ENCODE results near the gene MERTK.

The MERTK gene

GRCh38 chr2:112045446-112046014, 147.1 kb downstream of the MERTK start:
- Mint-ChIP-seq H3K27ac (no peak overlapping the region), H3K27me3 (peaks cover 9 to 16% of the 10 kb centered on the region in 2 donors), H3K9me3 (no peaks in the 10 kb centered on the region), H3K4me3 (no peak overlapping the region), H3K4me1 (ENCODE audit: low read depth in 2 of 2) (peaks cover 0 to 3% of the 10 kb centered on the region in 2 donors), H3K36me3 (ENCODE audit: insufficient read depth) (no peaks in the 10 kb centered on the region)
- ATAC-seq (replicated peaks) (no peak), DNase-seq (no peak)

- H3K4me1 Mint-ChIP-seq (ENCODE audit: low read depth in 2 of 2), result peaks cover 0 to 3% of the 10 kb centered on the region in 2 donors
- H3K27me3 Mint-ChIP-seq, result peaks cover 9 to 16% of the 10 kb centered on the region in 2 donors
- no peaks in the 10 kb centered on the region for H3K9me3 Mint-ChIP-seq
- H3K36me3 Mint-ChIP-seq (ENCODE audit: insufficient read depth), result no peaks in the 10 kb centered on the region
- H3K4me3 Mint-ChIP-seq, result no peak overlapping the region
- no peak overlapping the region for H3K27ac Mint-ChIP-seq
- DNase-seq, result no peak
- ATAC-seq (replicated peaks), result no peak
Measured at GRCh38 chr2:112046231-112046630, 147.8 kb downstream of the MERTK start.

- ATAC-seq (replicated peaks) (no peak), DNase-seq (no peak)
- Mint-ChIP-seq H3K27me3 (peaks cover 9 to 16% of the 10 kb centered on the region in 2 donors), H3K4me1 (ENCODE audit: low read depth in 2 of 2) (peaks cover 0 to 3% of the 10 kb centered on the region in 2 donors), H3K27ac (no peak overlapping the region), H3K36me3 (ENCODE audit: insufficient read depth) (no peaks in the 10 kb centered on the region), H3K9me3 (no peaks in the 10 kb centered on the region), H3K4me3 (no peak overlapping the region)
Measured at GRCh38 chr2:112047537-112048235, 149.3 kb downstream of the MERTK start.

- H3K4me1 Mint-ChIP-seq (ENCODE audit: low read depth in 2 of 2), result peaks cover 0 to 3% of the 10 kb centered on the region in 2 donors
- DNase-seq, result no peak
- no peak overlapping the region for H3K27ac Mint-ChIP-seq
- H3K27me3 Mint-ChIP-seq, result peaks cover 9 to 16% of the 10 kb centered on the region in 2 donors
- H3K9me3 Mint-ChIP-seq, result no peaks in the 10 kb centered on the region
- H3K4me3 Mint-ChIP-seq, result no peak overlapping the region
- H3K36me3 Mint-ChIP-seq (ENCODE audit: insufficient read depth), result no peaks in the 10 kb centered on the region
- ATAC-seq (replicated peaks), result no peak
Measured at GRCh38 chr2:112048236-112048592, 149.8 kb downstream of the MERTK start.

- Mint-ChIP-seq H3K27me3 (peaks cover 9 to 16% of the 10 kb centered on the region in 2 donors), H3K4me3 (no peak overlapping the region), H3K9me3 (no peaks in the 10 kb centered on the region), H3K36me3 (ENCODE audit: insufficient read depth) (no peaks in the 10 kb centered on the region), H3K4me1 (ENCODE audit: low read depth in 2 of 2) (peaks cover 7 to 8% of the 10 kb centered on the region in 2 donors), H3K27ac (no peak overlapping the region)
- ATAC-seq (replicated peaks), result peak; percentile 81
- DNase-seq, result peak; percentile 15 to 28 (median 18)
Measured at GRCh38 chr2:112048887-112049286, 150.5 kb downstream of the MERTK start.

GRCh38 chr2:112050316-112050715, 151.9 kb downstream of the MERTK start:
- Mint-ChIP-seq H3K36me3 (ENCODE audit: insufficient read depth) (peaks cover 3% of the 10 kb centered on the region), H3K9me3 (no peaks in the 10 kb centered on the region)
- ATAC-seq (replicated peaks), result no peak

GRCh38 chr2:112053917-112054846, 155.8 kb downstream of the MERTK start:
- Mint-ChIP-seq H3K27ac (peak overlapping the region; percentile 89 to 93), H3K4me1 (ENCODE audit: low read depth in 2 of 2) (peaks cover 34 to 40% of the 10 kb centered on the region in 2 donors)

More at GRCh38 chr2:112050316-112050715, 151.9 kb downstream of the MERTK start:
- Mint-ChIP-seq H3K4me3 (no peak overlapping the region), H3K27ac (no peak overlapping the region), H3K27me3 (peaks cover 9 to 16% of the 10 kb centered on the region in 2 donors), H3K4me1 (ENCODE audit: low read depth in 2 of 2) (peaks cover 10 to 12% of the 10 kb centered on the region in 2 donors)
- no peak for DNase-seq

GRCh38 chr2:112054847-112055729, 156.7 kb downstream of the MERTK start, which contains the start of gene TMEM87B:
Gene TMEM87B (plus strand): TSS chr2:112055269. CDS start chr2:112055592, 323 bp downstream.
- H3K36me3 Mint-ChIP-seq (ENCODE audit: insufficient read depth), result peaks cover 7% of the 10 kb centered on the region
- peak within 1 kb of the TSS; percentile 86 to 90 for H3K4me3 Mint-ChIP-seq
- peak; percentile 66 for ATAC-seq (replicated peaks)
- no peaks in the 10 kb centered on the region for H3K27me3 Mint-ChIP-seq
- no peaks in the 10 kb centered on the region for H3K9me3 Mint-ChIP-seq
- peak; percentile 96 to 97 (median 97) for DNase-seq
- peaks cover 31 to 42% of the 10 kb centered on the region in 2 donors for H3K4me1 Mint-ChIP-seq (ENCODE audit: low read depth in 2 of 2)
- peak within 1 kb of the TSS; percentile 89 to 93 for H3K27ac Mint-ChIP-seq

More at GRCh38 chr2:112053917-112054846, 155.8 kb downstream of the MERTK start:
- DNase-seq (peak; percentile 97 to 98 (median 98)), ATAC-seq (replicated peaks) (peak; percentile 66)
- peaks cover 3% of the 10 kb centered on the region for H3K36me3 Mint-ChIP-seq (ENCODE audit: insufficient read depth)
- peak overlapping the region; percentile 86 to 90 for H3K4me3 Mint-ChIP-seq
- no peaks in the 10 kb centered on the region for H3K9me3 Mint-ChIP-seq
- H3K27me3 Mint-ChIP-seq, result no peaks in the 10 kb centered on the region

GRCh38 chr2:112055730-112056625, 157.6 kb downstream of the MERTK start:
- no peaks in the 10 kb centered on the region for H3K27me3 Mint-ChIP-seq
- ATAC-seq (replicated peaks) (no peak), DNase-seq (peak in 1 of 3 experiments; percentile 16)
- H3K36me3 Mint-ChIP-seq (ENCODE audit: insufficient read depth), result peaks cover 14% of the 10 kb centered on the region
- H3K9me3 Mint-ChIP-seq, result no peaks in the 10 kb centered on the region
- peak overlapping the region; percentile 82 to 90 for H3K4me3 Mint-ChIP-seq
- peak overlapping the region; percentile 85 to 93 for H3K27ac Mint-ChIP-seq
- H3K4me1 Mint-ChIP-seq (ENCODE audit: low read depth in 2 of 2), result peaks cover 31 to 42% of the 10 kb centered on the region in 2 donors

- peaks cover 14% of the 10 kb centered on the region for H3K36me3 Mint-ChIP-seq (ENCODE audit: insufficient read depth)
- H3K4me1 Mint-ChIP-seq (ENCODE audit: low read depth in 2 of 2), result peaks cover 31 to 42% of the 10 kb centered on the region in 2 donors
- peak overlapping the region; percentile 82 to 90 for H3K4me3 Mint-ChIP-seq
- H3K27me3 Mint-ChIP-seq, result no peaks in the 10 kb centered on the region
- H3K27ac Mint-ChIP-seq, result peak overlapping the region in 1 of 2 donors; percentile 93
- ATAC-seq (replicated peaks) (no peak), DNase-seq (no peak)
- no peaks in the 10 kb centered on the region for H3K9me3 Mint-ChIP-seq
Measured at GRCh38 chr2:112056626-112056987, 158.2 kb downstream of the MERTK start.

GRCh38 chr2:112059671-112060070, 161.3 kb downstream of the MERTK start:
- no peaks in the 10 kb centered on the region for H3K27me3 Mint-ChIP-seq
- no peak overlapping the region for H3K4me3 Mint-ChIP-seq
- H3K4me1 Mint-ChIP-seq (ENCODE audit: low read depth in 2 of 2), result peaks cover 34 to 48% of the 10 kb centered on the region in 2 donors
- H3K27ac Mint-ChIP-seq, result no peak overlapping the region
- ATAC-seq (replicated peaks) (no peak), DNase-seq (no peak)
- peaks cover 23% of the 10 kb centered on the region for H3K36me3 Mint-ChIP-seq (ENCODE audit: insufficient read depth)
- no peaks in the 10 kb centered on the region for H3K9me3 Mint-ChIP-seq

- Mint-ChIP-seq H3K27ac (no peak overlapping the region), H3K4me1 (ENCODE audit: low read depth in 2 of 2) (peaks cover 32 to 52% of the 10 kb centered on the region in 2 donors), H3K4me3 (no peak overlapping the region), H3K36me3 (ENCODE audit: insufficient read depth) (peaks cover 38% of the 10 kb centered on the region), H3K27me3 (no peaks in the 10 kb centered on the region), H3K9me3 (no peaks in the 10 kb centered on the region)
- ATAC-seq (replicated peaks), result no peak
- no peak for DNase-seq
Measured at GRCh38 chr2:112061299-112061698, 162.9 kb downstream of the MERTK start.
